HG02588 (cell line): ENCODE results near the gene UCP2.

Source experiments
- ATAC-seq: cut with Tn5 transposase; IDR thresholded peaks from one replicate; pipeline ENCODE4 v1.9.1; 2021; ENCODE audit warnings: mild to moderate bottlenecking, moderate library complexity; ENCODE audit not compliant: unreplicated experiment

UCP2 gene

DNA sequence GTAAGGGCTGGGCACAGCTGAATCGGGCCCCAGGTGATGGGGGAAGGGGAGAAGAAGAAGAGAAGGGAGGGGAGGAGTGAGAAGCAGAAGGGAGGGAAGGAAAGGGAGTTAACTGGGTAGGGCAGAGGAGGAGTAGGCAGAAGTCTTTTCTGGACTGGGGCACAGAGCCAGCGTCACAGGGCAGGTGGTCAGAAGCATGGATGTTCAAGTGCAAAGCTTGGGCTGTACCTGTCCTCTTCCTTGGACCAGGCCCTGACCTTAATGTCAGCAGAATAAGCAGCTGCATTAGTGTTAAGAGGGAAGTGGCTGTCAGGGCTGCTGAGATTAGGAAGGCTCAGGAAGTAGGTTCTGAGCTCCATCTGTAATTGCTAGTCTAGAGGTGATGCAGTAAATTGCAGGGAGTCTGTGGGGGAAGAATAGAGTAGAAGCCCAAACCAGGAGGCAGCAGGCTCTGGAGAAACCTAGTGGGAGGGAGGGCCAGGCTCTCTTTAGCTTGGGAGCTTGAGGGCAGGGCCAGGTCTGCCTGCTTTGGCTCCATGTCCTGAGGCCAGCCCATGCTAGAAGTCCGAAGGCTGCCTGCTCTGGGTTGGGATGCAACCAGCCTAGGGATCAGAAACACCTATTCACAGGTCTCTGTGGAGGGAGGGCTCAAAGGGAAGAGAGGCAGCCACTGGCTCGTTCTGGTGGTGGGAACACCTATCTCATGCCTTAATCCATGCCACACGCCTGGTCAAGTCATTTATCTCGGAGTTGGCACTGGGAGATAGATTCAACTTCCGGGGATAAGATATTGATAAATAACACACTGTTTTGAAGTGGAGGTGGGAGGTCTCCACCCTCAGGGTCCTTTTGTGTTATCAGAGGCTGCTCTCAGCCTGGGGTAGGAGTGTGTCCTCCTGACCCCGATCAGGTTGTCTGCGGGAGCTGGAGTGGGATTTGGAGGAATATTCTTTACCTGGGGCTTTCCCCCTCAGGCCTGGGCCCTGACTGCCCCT is 28.0 kb upstream of the UCP2 start:
- ATAC-seq, result no peak

DNA sequence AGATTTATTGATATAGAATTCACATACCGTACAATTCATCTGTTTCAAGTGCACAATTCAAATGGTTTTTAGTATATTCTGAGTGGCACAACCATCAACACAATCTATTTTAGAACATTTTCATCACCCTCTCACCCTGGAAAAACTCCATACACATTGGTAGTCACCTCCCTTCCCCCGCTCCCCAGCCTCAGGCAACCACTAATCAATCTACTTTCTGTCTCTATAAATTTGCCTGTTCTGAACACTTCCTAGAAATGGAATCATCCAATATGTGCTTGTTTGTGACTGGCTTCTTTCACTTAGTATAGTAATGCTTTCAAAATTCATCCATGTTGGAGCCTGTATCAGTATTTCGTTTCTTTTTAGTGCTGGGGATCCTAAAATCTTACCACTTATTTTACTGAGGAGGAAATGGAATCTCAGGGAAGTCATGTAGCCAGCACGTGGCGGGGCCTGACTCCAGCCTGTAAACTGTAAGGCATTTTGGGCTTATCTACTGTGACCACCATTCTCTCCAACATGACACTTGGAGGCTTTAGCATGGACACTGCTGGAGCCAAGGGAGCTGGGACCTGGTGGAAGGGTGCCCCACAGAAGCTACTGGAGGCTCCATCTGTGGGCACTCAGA is 27.1 kb upstream of the UCP2 start:
- ATAC-seq, result no peak

DNA sequence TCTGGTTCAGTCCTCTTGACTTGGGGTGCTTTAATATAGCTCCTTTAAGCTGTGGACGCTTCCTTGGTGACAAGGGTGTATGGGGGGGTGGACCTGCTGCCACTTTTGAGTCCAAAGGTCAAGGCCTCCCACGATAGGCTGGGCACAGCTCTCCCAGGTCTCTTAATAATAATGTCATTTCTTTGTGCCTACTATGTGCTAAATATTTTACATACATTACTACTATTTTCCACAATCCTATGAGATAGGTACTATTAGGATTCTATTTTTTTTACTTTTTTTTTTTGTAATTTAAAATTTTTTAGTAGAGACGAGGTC is 26.5 kb upstream of the UCP2 start:
- ATAC-seq, result no peak

DNA sequence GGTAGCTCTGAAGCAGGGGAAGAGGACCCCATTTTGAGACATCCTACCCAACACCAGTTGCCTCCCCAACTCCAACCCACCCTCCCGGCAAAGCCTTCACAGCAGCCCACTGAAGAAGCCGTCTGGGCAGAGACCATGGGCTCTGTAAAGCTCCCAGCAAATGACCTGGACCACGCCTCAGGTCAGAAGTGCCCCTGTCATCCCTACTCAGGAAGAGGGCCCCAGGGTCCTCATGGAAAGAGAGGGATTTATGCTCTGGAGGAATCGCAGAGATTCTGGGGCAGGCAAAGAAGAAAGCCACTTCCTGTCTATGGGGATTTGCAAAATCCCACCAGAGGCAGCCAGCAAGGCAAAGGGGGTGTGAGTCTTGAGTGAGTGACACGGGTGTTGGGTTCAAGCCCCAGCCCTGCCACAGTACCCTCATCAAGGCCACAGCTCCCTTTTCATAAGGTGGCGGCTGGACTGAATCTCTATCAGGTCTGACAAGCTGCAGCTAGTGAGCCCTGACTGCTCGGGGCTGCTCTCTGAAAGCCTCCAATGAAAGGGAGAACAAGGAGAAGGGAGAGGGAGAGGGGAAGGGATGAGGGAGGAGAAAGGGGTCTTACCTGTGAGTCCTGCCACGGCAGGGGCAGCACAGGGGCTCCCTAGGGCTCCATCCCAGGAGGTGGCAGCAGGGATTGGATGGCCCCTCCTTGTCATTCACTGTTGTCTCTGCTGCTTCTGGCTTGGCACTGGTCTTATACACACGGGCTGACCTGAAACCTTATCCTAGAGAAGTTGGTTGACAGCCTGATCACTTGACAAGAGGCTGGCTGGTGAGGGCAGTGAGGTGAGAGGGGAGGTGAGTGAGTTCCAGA is 26.0 kb upstream of the UCP2 start, which contains the start of gene UCP3:
Gene UCP3, minus strand, starts transcription at position 713 of the 857 bp plus-strand sequence. CDS start 2,043 bp downstream, outside the sequence.
- ATAC-seq, result no peak

DNA sequence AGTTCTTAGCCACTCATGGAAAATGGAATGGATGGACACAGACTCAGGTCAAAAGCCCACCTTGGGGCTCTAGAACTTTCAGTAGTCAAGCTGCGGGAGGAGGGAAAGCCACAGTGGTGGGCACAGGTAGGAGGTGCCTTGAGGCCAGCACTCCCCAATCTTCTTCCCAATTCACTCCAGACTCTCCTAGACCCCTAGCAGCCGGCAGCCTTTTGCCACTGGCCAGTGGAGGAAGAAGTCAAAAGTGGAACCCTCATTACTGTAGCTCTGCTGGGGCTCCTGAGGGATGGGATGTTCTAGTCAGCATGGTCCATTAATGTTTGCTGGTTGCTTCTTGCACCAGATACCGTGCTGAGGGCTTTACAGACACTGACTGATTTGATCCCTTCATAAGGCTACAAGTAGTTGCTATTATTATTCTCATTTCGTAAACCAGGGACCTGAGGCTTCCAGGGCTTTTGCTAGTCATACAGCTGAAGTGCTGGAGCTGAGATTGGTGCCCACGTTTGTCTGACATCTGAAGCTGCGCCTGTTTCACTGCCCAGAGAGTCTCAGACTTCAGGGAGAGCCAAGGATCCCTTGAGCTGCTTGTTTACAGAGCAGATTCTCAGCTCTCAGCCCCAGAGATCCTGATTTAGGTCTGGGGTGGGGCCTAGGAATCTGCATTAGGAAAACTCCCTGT is 25.2 kb upstream of the UCP2 start:
- no peak for ATAC-seq

DNA sequence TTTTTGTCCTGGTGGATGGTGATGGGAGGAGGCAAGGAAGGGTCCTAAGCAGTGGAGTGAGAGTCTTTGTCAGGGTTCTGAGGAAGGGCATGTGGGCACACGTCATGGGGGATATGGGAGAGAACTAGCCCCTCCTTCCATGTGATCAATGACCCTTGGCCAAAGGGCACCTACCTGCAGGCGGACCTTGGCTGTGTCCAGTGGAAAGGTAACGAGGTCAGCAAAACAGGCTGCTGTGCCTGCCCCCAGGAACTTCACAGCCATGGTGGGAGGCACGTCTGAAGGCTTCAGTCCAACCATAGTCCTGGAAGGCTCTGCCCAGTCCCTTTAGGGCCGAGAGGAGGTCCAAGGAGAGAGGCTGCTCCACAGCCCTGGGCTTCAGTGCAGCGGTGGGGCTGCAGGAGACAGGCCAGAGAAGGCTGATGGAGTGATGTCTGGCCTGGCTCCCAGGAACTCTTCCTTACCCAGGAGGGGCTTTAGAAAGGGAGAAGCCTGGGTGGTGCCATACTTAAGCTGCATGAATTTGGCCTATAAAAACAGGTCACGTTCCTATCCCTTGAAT is 24.2 kb upstream of the UCP2 start:
- no peak for ATAC-seq

DNA sequence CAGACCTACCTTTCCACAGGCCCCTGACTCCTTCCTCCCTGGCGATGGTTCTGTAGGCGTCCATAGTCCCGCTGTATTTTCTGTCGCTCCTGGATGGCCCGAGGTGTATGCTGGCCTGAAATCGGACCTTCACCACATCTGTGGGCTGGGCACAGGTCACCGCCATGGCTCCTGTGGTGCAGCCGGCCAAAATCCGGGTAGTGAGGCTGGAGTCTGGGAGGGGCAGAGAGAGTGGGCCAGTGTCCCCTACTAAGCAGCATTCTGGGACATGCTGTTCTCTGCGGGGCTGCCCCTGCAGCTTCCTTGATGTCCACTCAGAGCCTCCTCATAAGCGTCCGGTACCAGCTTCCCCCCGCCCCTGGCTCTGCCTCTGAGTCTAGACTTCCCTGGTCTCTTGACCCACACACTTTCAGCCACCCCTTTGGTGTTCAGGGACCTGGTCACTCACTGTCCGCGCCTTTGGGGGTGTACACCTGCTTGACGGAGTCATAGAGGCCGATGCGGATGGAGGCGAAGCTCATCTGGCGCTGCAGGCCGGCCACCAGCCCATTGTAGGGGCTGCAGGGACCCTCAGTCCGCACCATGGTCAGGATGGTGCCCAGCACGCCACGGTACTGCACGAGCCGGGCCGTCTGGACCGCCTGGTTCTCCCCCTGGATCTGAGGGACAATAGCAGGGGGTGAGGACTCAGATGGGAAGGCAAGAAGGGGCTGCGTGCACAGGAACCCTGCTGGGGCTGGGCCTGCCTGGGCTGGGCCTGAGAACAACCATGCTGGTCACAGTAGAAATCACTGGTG is 23.3 kb upstream of the UCP2 start:
- ATAC-seq, result no peak

DNA sequence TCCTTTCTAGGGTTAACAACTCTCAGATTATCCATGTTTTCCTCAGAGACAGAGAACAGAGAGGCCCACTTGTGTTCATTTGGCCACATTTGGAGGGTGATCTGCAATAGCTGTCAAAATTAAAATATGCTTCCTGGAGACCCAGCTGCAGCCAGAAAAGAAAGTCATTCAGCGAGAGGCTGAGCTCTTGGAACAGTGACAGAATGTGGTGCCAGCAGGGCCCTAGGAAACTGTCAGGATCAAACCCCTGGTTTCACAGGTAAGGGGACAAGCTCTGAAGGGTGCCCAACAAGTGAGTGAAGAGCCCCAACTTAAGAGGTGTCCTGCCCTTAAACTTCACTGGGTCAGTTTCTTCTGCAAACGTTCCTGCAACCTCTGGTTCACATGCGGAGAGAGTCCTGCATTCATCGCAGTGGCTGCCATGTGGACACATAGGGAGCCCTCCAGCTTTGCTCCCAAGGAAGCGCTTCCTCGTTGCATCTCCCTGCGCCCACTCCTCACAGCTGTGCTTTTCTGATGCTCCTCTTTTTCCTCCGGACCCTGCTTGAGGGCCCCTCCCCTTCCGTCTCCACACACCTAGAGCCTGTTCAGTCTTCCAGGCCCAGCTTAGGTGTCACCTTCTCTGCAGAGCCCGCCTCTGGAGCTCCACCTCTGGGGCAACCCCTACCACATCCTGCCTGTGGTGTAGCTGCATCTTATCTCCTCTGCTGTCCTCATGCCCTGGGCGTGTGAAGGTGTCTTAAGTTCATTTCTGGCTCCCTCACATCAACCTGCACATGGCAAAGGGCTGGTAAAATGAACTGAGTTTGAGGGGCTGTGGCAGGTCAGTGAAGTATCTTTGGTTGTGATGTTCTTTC is 22.3 kb upstream of the UCP2 start:
- ATAC-seq, result no peak

DNA sequence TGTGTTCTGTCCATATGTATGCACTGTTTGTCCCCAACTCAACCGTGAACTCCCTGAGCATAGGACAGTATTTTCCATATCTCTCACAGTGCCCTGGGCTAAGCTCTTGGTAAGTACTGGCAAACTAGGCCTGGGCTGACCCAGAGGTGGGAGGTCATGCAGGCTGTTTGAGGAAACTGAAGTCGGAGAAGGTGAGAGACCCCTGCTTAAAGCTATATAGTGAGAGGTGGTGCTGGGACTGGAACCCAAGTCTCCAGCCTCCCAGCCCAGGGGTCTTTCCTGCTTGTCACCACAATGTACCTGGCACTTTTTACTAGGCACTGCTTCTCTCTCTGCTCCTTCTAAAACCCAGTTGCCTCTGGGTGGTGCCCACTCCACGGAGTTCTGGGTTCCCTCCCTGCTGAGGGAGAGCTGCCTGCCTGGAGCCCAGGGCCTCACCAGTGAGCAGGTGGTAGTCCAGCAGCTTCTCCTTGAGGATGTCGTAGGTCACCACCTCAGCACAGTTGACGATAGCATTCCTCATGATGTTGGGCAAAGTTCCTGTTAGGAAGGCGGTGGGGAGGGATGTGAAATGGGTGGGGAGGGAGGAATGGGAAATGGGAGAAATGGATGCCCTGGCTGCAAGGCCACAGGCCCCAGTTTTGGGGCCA is 21.5 kb upstream of the UCP2 start:
- ATAC-seq, result no peak

DNA sequence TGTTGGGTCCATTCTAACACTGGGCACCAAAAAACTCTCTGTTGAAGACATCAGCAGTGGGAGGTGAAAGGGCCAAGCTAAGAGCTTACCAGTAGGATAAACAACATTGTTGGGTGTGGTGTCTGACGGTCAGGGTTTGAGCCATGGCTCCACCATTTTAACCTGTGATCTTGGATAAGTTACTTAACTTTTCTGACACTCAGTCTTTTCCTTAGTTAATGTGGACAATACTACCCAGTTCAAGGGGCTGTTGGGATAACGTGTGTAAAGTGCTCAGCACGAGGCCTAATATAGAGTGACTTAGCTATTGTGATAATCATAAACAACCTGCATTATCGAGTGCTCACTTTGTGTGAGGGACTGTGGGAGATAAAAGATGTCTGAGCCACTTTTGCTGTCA is 20.2 kb upstream of the UCP2 start:
- ATAC-seq, result no peak

DNA sequence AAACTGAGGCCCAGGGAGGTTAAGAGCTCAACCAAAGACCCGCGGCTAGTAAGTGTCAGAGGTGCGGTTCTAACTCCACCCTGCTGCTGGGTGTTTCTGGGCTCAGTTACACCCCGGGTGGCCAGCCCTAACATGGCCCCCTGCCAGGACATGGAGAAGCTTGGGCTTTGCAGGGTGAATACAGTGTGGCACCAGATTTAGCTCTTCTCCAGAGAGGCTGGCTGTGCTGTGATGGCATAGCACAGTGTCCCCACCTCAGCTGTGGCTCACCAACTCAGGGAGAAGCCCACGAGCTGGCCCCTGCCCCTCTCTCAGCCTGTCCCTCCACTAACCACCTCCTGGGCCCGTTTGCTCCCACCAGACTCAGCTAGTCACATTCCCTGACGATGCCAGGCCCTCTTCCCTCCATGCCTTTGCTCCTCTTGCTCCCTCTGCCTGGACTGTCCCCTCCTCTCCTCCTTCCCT is 19.2 kb upstream of the UCP2 start:
- no peak for ATAC-seq

DNA sequence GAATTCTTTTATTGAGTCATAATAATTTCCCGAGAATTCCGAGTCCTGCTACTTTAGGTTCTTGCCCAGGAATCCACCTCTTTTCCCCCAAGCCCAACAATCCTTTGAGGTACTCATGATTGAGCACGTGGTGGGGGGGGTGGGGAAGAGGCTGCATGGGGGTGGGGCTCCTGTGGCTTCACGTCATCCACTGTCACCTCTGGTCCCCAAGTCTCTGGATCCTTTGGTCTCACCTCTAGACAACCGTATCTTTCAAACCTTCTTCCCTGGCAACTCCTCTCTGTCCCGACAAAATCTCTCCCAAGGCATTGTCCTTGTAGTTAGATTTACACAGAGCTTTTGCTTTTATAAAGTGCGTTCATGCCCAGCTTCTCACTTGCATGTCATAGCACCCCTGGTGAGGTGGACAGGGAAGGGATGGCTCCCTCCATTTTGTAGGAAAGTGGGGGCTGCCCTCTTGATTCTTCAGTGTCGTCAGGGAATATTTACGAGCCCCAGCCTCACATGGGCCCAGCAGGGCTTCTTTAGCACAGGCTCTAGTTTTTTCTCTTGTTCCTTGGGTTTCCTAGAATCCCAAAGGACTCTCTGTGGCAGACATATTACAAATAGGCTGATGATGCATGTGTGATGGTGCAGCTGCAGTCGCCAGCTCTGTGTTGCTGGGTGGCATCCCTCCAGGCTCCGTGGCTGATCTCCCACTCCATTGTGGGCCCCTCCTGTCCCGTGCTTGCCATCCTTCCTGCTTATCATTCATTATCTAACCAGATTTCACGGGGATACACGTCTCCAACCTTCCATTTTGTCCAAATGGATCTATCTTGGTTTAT is 17.9 kb upstream of the UCP2 start:
- ATAC-seq, result no peak

DNA sequence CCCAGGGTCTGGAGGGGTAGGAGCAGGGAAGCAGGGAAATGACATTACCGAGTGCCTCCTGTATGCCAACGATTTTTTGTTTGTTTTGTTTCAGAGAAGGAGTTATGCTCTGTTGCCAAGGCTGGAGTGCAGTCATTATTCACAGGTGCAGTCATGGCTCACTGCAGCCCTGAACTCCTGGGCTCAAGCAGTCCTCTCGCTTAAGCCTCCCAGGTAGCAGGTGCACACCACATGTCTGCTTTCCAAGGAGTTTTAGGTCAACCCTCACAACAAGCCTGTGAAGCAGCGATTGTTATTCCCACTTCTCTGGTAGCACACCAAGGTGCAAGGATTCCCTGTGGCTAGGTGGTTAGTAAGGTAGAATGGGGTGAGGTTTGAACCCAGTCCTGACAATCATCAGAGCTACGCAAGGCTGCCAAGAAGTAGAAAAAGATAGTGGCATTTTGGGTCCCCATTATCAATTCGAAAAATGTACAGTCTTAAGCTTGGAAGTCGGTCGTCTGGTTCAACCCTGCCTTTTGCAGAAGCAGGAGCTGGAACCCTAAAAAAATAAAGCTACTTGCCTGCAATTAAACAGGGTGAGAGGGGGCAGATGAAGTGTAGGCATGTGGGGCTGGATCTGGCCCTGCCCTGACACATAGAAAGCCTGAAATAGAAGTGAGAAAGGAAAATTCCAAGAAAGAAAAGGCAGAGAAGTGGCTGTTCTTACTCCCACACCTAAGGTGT is 17.1 kb upstream of the UCP2 start:
- no peak for ATAC-seq

DNA sequence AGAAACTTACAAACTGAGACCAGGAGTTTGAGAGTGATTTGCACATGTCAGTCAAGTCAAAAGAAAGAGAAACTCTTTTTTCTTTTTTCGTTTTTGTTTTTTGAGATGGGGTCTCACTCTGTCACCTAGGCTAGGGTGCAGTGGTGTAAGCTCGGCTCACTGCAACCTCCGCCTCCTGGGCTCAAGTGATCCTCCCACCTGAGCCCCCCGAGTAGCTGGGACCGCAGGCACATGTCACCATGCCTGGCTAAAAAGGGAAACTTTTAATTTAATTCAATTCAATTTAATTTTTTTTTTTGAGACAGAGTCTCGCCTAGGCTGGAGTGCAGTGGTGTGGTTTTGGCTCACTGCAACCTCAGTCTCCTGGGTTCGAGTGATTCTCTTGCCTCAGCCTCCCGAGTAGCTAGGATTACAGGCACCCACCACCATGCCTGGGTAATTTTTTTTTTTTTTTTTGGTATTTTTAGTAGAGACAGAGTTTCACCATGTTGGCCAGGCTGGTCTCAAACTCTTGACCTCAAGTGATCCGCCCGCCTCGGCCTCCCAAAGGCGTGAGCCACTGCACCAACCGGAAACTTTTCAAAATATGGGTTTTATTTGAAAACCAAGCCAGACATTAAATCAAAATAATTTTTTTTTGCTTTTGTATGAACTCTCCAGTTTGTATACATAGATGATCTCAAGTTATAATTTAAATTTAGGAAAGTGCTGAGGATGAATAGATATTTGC is 16.4 kb upstream of the UCP2 start:
- ATAC-seq, result no peak

DNA sequence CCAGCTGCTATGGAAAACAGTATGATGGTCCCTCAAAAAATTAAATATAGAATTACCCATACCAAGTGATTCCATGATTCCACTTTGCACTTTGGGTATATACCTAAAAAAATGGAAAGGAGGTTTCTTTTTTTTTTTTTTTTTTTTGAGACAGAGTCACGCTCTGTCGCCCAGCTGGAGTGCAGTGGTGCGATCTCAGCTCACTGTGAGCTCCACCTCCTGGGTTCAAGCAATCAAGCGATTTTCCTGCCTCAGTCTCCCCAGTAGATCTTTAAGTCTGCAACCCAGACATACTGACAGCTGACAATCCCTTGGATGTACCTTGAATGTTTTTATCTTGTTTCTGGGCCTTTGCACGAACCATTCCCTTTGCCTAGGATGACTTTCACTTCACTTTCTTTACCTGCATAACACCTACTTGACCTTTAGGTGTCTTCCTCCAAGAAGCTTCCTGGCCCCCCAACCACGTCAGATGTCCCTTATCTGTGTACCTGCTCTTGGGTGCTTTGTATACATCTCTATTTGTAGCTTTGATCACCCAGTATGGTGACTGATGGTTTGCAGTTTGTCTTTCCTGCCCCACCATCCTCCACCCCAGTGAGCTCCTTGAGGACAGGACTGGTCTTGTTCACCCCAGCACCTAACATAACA is 14.6 kb upstream of the UCP2 start:
- ATAC-seq, result no peak
